GM12878 (cell line): ENCODE results near the gene PAX2. TPM values are rescaled to one million over a fixed set of nuclear protein-coding genes. Genes with fewer than 3 reads are reported as not detected.

Experiments used
- ATAC-seq: fragments of 200-7000 bp; cut with Tn5 transposase; 3 replicates; pipeline ENCODE4 v1.9.1; 2020; ENCODE audit warnings: mild to moderate bottlenecking, moderate library complexity
- BruUV-seq: library from RNA; stranded (reverse); fragments of 400-500 nt; replicated peaks from 2 replicates; lab custom pipeline; 2021; lab: Mats Ljungman, UMichigan
- CTCF ChIA-PET: fragments of 300-600 bp; sonication (Branson Sonifier 250); formaldehyde crosslinking; extraction: SDS; loops from one replicate; lab custom pipeline; 2021; ENCODE audit warnings: inconsistent platforms; lab: Yijun Ruan, JAX
- POLR2A ChIA-PET: fragments of 350-600 bp; formaldehyde crosslinking; extraction: SDS; loops from one replicate; lab custom pipeline; 2021; ENCODE audit warnings: inconsistent platforms; lab: Charles Lee
- RAD21 ChIA-PET: fragments of 300-600 bp; sonication (Branson Sonifier 250); formaldehyde crosslinking; loops from one replicate; lab custom pipeline; 2023; ENCODE audit warnings: antibody characterized with exemption; ENCODE audit not compliant: unreplicated experiment; lab: Charles Lee
- SMC1A ChIA-PET: fragments of 300-600 bp; sonication (Branson Sonifier 250); formaldehyde crosslinking; loops from one replicate; lab custom pipeline; 2023; ENCODE audit not compliant: unreplicated experiment, uncharacterized antibody; lab: Charles Lee
- DNase-seq: peaks from one replicate; pipeline ENCODE4 v3.0.0-alpha.2; 2011; ENCODE audit warnings: low read depth, low spot score
- FAIRE-seq: peaks from 3 replicates; lab custom pipeline; 2011; peaks lifted over from hg19 to GRCh38; lab: Jason Lieb, UNC
- H2AFZ ChIP-seq: 2 replicates; pipeline ENCODE4 v1.6.0; 2011; ENCODE audit warnings: low read depth, low read length, control low read depth; ENCODE audit not compliant: control insufficient read depth
- H3K27ac ChIP-seq: 2 replicates; pipeline ENCODE4 v1.5.1; 2011; ENCODE audit warnings: control low read depth; ENCODE audit not compliant: control insufficient read depth, insufficient read depth
- H3K27me3 ChIP-seq, 2 experiments: replicated peaks in 1 of 2; 2 replicates each; pipeline versions ENCODE4 v1.6.0 to v1.6.1; 2011; ENCODE audit warnings: low read length in 1 of 2; ENCODE audit not compliant: control insufficient read depth in 2 of 2, insufficient read depth in 2 of 2
- H3K36me3 ChIP-seq, 2 experiments: 2 replicates each; pipeline ENCODE4 v1.5.1; 2011; ENCODE audit warnings: low read length in 1 of 2; ENCODE audit not compliant: control insufficient read depth in 2 of 2, insufficient read depth in 2 of 2
- H3K4me1 ChIP-seq: 2 replicates; pipeline ENCODE4 v1.6.1; 2011; ENCODE audit warnings: mild to moderate bottlenecking, low read length, moderate library complexity, mixed read lengths; ENCODE audit not compliant: control insufficient read depth, insufficient read depth
- H3K4me2 ChIP-seq: 2 replicates; pipeline ENCODE4 v1.6.0; 2011; ENCODE audit warnings: control low read depth; ENCODE audit not compliant: control insufficient read depth, insufficient read depth
- H3K4me3 ChIP-seq: fragments of 200-600 bp; sonication (generic); 2 replicates; pipeline ENCODE4 v1.5.1; 2016
- H3K79me2 ChIP-seq: 2 replicates; pipeline ENCODE4 v1.6.0; 2011; ENCODE audit warnings: low read length; ENCODE audit not compliant: control insufficient read depth, insufficient read depth
- H3K9ac ChIP-seq: 2 replicates; pipeline ENCODE4 v1.8.0; 2011; ENCODE audit warnings: low read length, control low read depth, mixed read lengths; ENCODE audit not compliant: control insufficient read depth, insufficient read depth
- H3K9me3 ChIP-seq: replicated peaks from 3 replicates; pipeline ENCODE4 v1.5.1; 2011; ENCODE audit warnings: mild to moderate bottlenecking, low read length; ENCODE audit not compliant: control insufficient read depth, insufficient read depth
- H4K20me1 ChIP-seq: 2 replicates; pipeline ENCODE4 v1.6.0; 2011; ENCODE audit not compliant: control insufficient read depth, insufficient read depth
- FOXM1 ChIP-seq: IDR thresholded peaks from 2 replicates; pipeline ENCODE4 v1.6.1; 2012; ENCODE audit warnings: low read depth, mild to moderate bottlenecking, inconsistent platforms, low read length, moderate library complexity
- RFX5 ChIP-seq: IDR thresholded peaks from 2 replicates; pipeline ENCODE4 v1.6.1; 2011; ENCODE audit warnings: low read depth, low read length, improper control_type of control experiment
- SUZ12 ChIP-seq: fragments of 200-600 bp; sonication (generic); IDR thresholded peaks from one replicate; pipeline ENCODE4 v1.6.1; 2018; ENCODE audit warnings: antibody characterized with exemption, mild to moderate bottlenecking; ENCODE audit not compliant: unreplicated experiment
- TBL1XR1 ChIP-seq: IDR thresholded peaks from 2 replicates; pipeline ENCODE4 v1.6.1; 2012; ENCODE audit warnings: low read depth, low read length, improper control_type of control experiment
- ZNF274 ChIP-seq: IDR thresholded peaks from one replicate; pipeline ENCODE4 v1.8.0; 2011; ENCODE audit not compliant: insufficient read length, insufficient read depth
- ZNF592 ChIP-seq: fragments of 450-650 bp; IDR thresholded peaks from 2 replicates; pipeline ENCODE4 v1.6.1; 2017; ENCODE audit warnings: mild to moderate bottlenecking, moderate library complexity
- WGBS: methylation state at CpG from one replicate; pipeline ENCODE4 v1.1.6; 2016; ENCODE audit warnings: low lambda C conversion rate; ENCODE audit not compliant: insufficient replicate concordance, insufficient coverage; ENCODE audit errors: missing lambda C conversion rate; 5-methylcytosine and 5-hydroxymethylcytosine counted together
- in situ Hi-C: fragments of 300-500 bp; cut with MboI; formaldehyde crosslinking; loops from 9 replicates; pipeline ENCODE4 v1.14.3; 2018; ENCODE audit warnings: mixed read lengths
- intact Hi-C: fragments of 100-400 bp; cut with micrococcal nuclease; formaldehyde crosslinking; loops from one replicate; pipeline ENCODE4 v1.14.2; 2022; ENCODE audit not compliant: unreplicated experiment
- polyA plus RNA-seq, 11 experiments: library from polyadenylated mRNA; depleted of rRNA in 4 of 11; unstranded in 6 of 11; stranded (reverse) in 5 of 11; fragments of >200 nt; fragmentation: Nextera tagmentation in 4 of 11; fragmentation: Illumina TruSeq in 1 of 11; extraction: Ambion mirVana in 4 of 11; extraction: Trizol in 1 of 11; gene quantifications; 1 replicate in 1 of 11; 2 replicates in 10 of 11; pipeline versions ENCODE4 v1.2.1 to v1.2.3, GENCODE V29; 2011 to 2016; ENCODE audit warnings: inconsistent platforms in 2 of 11, missing spikeins in 2 of 11, low read depth in 1 of 11
- total RNA-seq, 4 experiments: library from RNA; depleted of rRNA in 3 of 4; stranded (reverse); fragments of >200 nt in 3 of 4; fragmentation: Illumina TruSeq in 1 of 4; extraction: Trizol in 1 of 4; gene quantifications; 2 replicates each; pipeline versions ENCODE4 v1.2.1 to v1.2.3, GENCODE V29; 2013 to 2021
- TF ChIP-seq, protein P1 (sequence below): fragments of 450-650 bp; IDR thresholded peaks from 2 replicates; pipeline ENCODE4 v1.6.1; 2016; ENCODE audit warnings: mild to moderate bottlenecking
- TF ChIP-seq, protein P2 (sequence below): IDR thresholded peaks from 2 replicates; pipeline ENCODE4 v1.6.1; 2012; ENCODE audit warnings: low read depth, low read length, improper control_type of control experiment

PAX2 gene
- total and polyA plus RNA-seq, 10 of the 15 experiments (the other 5 are each of a cell fraction or from before 2014, with no cell fraction given) = not detected

DNA sequence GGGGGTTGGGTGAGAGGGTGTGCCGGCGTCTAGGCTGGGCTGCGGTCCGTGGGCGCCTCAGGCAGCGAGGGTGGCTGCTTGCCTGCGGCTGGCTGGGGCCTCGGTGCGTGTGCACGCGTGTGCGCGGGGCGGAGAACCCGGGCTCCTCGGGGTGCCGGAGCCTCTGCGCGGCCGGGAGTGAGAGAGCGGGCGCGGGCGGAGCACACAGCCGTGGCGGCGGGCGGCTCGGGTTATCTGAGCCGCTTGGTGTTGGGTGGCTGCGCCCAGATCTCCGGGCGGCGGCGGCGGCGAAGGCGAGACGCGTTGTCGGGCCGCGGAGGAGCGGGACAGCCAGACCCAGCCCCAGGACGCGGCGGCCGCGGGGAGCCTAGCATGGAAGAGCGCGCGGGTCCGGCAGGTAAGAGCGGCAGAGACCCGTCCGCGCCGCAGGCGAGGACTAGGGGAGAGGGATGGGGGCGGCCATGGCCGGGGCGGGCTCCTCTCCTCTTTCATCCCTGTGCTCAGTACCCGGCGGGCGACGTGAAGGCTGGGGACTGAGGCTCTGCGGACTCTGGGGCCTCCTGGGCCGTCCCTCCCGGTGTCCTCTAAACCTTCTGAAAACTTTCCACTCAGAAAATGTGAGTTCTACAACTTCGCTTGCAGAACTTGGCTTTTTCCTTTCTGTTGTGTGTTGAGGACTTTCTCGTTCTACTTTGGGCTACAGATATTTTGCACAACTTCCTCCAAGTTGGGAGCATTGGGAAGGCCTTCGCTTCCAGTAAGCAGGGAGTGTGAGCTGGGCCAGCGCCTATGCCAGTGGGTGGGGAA is 9.8 kb upstream of the PAX2 start:
- in situ Hi-C loops (no loop called here), intact Hi-C loops (no loop called here)
- no TSS peak for BruUV-seq
- Histone ChIP-seq H3K9me3 (no peaks in the 10 kb centered on the region), H3K36me3 (no peaks in the 10 kb centered on the region), H3K27ac (no peak overlapping the region), H3K9ac (no peak overlapping the region), H4K20me1 (no peaks in the 10 kb centered on the region; the same call in 1 of the 2 replicates), H3K27me3 (peaks cover 24 to 38% of the 10 kb centered on the region in 2 experiments), H2AFZ (no peak overlapping the region), H3K4me1 (peaks cover 9% of the 10 kb centered on the region), H3K4me2 (no peak overlapping the region), H3K4me3 (no peak overlapping the region), H3K79me2 (no peaks in the 10 kb centered on the region)
- FAIRE-seq = no peak
- no peak; the same call in 2 of the 3 replicates for ATAC-seq
- ChIA-PET POLR2A (no interaction called here), RAD21 (no interaction called here), SMC1A (no interaction called here), CTCF (interaction anchor here (1.3 kb wide), 1 partner anchor 8 kb away, joined by 4 read pairs; no protein-coding TSS in a partner anchor)
- no peak for TF ChIP-seq FOXM1
- no peak for TF ChIP-seq TBL1XR1
- peak; percentile 15 for TF ChIP-seq SUZ12
- TF ChIP-seq, protein P1, sequence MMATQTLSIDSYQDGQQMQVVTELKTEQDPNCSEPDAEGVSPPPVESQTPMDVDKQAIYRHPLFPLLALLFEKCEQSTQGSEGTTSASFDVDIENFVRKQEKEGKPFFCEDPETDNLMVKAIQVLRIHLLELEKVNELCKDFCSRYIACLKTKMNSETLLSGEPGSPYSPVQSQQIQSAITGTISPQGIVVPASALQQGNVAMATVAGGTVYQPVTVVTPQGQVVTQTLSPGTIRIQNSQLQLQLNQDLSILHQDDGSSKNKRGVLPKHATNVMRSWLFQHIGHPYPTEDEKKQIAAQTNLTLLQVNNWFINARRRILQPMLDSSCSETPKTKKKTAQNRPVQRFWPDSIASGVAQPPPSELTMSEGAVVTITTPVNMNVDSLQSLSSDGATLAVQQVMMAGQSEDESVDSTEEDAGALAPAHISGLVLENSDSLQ = no peak
- TF ChIP-seq ZNF592 = no peak
- TF ChIP-seq, protein P2, sequence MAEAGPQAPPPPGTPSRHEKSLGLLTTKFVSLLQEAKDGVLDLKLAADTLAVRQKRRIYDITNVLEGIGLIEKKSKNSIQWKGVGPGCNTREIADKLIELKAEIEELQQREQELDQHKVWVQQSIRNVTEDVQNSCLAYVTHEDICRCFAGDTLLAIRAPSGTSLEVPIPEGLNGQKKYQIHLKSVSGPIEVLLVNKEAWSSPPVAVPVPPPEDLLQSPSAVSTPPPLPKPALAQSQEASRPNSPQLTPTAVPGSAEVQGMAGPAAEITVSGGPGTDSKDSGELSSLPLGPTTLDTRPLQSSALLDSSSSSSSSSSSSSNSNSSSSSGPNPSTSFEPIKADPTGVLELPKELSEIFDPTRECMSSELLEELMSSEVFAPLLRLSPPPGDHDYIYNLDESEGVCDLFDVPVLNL = no peak
- TF ChIP-seq RFX5 = no peak
- no peak for TF ChIP-seq ZNF274
- DNase-seq = no peak
- WGBS = 27% methylated on average over 37 of the region's 73 CpGs
